ENCODE measurements around the gene NLRC5.
A peak's percentile ranks its signal among the peaks of the same experiment; 100 is the strongest.
"Not testable (repeated sequence)": the region's sequence is repeated elsewhere in the genome, so short reads cannot be mapped to it uniquely, and the experiment has no call there.

Gene NLRC5

DNA sequence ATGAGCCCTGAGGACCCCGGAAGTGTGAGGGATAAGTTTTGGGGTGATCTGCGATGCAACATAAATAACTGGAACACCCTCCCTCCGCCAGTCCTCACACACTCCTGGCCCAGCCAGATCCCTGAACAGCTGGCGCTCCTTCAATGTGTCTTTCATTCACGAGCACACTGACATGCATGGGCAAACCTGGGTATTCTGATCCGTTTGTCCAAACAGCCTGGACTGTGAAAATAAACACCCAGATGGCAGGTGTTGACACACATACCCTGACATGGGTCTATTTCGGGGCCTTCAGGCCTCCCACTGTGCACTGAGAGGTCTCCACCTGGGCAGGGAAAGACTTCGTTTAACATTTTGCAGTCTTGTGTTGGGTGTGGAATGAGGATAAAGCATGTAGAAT is 100.0 kb downstream of the NLRC5 start:
- DNase-seq: no peak
- intact Hi-C loops (cut with DNase I): no loop called here

DNA sequence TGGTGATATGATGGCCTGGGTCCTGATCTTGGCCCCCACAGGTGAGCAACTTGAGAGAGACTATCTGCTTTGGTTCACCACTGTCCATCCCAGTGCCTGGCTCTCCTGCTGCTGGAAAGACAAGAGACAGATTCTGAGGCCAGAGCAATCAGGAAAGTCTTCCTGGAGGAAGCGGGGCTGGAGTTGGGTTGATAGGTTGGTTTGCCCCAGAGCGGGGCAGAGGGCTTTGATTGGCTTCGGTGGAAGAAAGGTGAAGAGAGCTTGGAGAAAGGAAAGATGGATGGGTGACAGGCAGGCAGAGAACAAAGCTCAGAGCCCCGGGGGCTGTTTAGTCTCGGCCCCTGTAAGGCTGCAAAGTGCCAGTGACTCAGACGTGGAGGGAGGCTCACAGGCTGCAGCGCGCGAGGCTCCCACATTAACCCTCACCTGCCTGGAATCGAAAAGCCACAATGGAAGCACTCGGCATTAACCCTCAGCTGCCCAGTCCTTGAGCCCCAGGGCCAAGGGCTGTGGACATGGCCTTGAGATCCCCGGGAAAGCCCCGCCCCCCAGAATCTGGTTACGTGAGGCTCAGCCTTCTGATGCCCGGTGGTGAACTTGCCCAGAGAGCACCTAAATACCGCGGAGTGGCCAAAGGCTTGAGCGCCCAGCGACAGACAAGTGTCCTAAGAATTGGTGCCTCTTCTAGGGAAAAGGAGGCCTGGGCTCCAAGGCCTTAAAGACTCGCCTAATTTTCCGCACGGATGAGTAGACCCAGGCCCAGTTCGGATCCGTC is 102.0 kb downstream of the NLRC5 start:
- peak in 2 of 10 donors; percentile 35 to 89 for DNase-seq
- intact Hi-C loops (cut with DNase I): loop anchor here (5.0 kb wide), 2 partner anchors 96 to 326 kb away; partner anchors contain the start of genes PSME3IP1 and RSPRY1

DNA sequence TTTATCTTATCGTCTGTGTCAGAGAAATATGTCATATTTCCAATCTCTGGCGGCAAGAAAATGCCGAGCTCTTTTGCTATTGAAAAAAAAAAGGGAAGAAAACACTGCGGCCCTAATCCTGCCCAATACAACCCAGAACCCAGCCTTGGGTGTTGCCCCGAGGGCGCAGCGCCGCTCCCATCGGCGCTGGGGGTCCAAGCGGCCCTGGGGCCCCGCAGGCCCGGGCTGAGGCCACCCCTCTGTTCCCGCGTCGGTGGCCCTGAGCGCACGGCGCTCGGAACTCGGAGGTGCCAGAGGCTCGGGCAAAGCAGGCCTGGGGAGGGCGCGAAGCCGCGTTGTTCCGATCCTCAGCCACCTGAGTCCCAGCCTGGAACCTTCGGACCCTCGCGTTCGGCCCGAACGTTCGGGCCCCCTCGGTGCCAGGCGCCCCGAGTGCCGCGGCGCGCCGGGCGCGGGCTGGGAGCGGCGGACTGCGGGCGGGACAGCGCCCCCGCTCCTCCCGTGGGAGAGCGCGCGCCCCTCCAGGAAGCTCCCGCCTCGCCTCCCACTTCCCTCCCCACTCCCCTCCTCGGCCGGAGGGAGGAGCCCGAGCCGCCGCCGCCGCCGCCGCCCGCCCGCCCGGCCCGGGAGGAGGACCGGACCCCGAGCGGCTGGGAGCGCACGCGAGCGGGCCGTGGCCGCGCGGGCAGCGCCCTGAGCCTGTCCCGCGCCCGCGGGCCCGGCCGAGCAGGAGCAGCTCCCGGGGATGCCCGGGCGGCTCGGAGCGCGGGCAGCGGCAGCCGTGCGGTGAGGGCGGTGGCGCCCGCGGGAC is 102.8 kb downstream of the NLRC5 start, which contains the start of gene CPNE2:
TSS of gene CPNE2 (plus strand) at position 609 of the 811 bp plus-strand sequence. CDS start 18,160 bp downstream, outside the sequence.
- intact Hi-C loops (cut with DNase I): loop anchor here (2.0 to 5.0 kb wide), 3 partner anchors 23 to 325 kb away; partner anchors contain the start of genes PSME3IP1 and RSPRY1
- DNase-seq: peak; percentile 55 to 96 (median 68)

DNA sequence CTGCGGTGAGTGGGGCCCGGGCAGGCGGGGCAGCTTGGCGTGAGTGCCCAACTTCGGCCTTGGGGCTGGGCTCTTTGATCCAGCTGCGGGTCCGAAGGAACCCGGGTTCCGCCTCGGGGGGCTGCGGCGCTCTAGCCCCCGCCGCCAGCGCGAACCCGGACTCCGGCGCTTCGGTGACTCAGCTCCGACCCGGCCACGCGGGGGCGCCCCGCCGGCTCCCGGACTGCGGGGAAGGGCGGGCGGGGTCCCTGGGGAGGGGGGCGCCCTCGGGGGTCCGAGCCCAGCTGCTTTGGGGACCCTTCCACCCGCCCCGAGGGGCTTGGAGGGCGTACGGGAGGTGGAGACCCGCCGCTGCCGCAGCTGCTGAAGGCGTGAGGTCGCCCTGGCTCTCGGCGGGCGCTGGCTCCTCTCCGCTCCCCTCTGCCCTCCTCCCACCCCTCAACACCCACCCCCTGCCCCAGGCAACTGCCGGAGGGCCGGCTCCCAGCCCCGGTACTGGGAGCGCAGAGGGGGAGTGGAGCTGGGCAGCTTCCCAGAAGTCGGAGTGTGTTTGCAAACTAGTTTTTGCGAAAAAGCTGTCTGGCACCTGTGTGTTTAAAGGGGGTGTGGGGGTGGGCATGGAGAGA is 103.5 kb downstream of the NLRC5 start:
- intact Hi-C loops (cut with DNase I): loop anchor here (2.0 to 5.0 kb wide), 3 partner anchors 22 to 324 kb away; partner anchors contain the start of genes PSME3IP1 and RSPRY1
- peak in 5 of 10 donors; percentile 28 to 93 (median 73) for DNase-seq

DNA sequence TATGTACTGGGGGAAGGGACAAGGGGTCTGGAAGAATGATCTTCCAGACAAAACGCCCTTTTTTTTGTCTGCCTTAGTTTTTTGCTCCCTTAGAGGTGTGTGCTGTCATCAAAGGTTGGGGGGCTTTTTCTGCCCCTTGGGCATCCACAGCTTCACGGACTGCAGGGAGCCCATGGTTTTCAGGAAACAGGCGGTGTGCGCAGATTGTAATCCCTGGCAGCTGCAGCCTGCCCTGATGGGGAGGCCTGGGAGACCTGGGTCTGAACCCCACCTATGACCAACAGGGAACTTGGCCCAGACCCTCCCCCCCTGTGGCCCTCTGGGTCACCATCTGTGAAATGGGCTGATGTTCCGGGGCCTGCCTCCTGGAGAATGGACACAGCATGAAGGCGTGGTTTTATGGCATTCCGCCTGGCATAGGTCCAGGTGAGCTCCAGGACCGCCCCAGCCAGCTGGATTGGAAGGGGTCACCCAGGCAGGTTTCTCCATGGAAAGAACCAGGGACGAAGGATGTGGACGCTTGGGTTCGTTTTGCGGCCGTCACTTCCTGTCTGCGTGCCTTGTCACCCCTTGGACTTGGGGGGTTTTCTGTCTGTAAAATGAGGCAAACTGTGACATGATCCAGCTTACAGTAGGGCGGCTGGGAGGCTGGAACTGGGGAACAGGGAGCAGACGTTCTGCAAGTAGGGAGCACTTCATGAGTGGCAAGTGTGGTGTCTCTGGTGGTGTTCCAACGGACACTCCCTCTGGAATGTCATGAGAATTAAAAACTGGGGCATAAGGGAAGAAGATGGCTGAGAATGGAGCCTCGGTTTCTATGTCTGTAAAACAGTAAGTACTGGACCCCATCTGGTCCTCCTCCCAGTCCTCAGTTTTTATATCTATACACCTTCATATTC is 104.6 kb downstream of the NLRC5 start:
- intact Hi-C loops (cut with DNase I): loop anchor here (2.0 to 5.0 kb wide), 3 partner anchors 21 to 323 kb away; partner anchors contain the start of genes PSME3IP1 and RSPRY1
- DNase-seq: no peak

DNA sequence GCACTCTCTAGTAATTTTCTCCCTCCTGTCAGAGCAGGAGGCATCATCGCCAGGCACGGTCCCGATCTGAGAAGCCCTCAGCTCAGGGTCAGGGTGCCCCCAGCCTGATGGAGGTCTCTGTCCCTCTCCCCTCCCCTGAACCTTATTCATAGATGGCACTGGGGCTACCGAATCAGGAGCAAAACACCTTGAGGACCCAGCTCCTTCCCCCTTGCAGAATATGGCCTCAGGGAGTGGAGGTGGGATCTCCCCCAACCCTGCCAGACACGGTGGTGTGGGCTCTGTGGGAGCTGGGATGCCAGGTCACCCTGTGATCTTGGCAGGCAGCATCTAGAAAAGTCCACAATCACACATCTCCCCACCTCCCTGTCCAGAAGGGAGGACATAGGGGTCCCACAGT is 105.6 kb downstream of the NLRC5 start:
- DNase-seq: no peak
- intact Hi-C loops (cut with DNase I): loop anchor here (5.0 kb wide), 2 partner anchors 92 to 322 kb away; partner anchors contain the start of genes PSME3IP1 and RSPRY1

DNA sequence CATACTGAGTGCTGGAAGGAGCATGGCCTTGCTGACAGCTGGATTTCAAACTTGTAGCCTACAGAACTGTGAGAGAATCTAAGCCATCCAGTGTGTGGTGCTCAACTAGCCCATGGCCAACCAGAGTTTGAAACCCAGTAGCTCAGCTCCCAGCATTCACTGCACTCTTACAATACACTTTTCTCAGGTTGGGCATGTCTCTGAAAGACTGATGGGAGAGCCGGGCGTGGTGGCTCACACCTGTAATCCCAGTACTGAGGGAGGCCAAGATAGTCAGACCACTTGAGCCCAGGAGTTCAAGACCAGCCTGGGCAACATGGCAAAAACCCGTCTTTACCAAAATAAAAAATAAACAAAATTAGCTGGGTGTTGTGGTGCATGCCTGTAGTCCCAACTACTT is 106.8 kb downstream of the NLRC5 start:
- peak in 1 of 10 donors; percentile 26 for DNase-seq
- intact Hi-C loops (cut with DNase I): no loop called here

DNA sequence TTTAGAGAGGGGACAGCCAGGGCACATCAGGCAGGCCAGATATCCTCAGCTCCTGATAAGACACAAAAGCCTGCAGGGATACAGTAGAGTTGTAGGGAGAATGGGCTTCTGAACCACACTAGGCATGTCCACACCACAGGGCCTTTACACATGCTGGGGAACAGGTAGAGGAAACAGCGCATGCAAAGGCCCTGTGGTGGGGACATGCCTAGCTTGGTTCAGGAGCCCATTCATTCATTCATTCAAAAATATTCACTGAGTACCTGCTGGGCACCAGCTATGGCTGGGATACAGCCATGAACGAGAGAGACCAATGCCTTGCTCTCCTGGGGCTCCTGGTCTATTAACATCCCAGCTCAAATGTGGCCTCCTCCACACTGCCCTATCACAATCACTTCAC is 107.4 kb downstream of the NLRC5 start:
- intact Hi-C loops (cut with DNase I): no loop called here
- no peak for DNase-seq

DNA sequence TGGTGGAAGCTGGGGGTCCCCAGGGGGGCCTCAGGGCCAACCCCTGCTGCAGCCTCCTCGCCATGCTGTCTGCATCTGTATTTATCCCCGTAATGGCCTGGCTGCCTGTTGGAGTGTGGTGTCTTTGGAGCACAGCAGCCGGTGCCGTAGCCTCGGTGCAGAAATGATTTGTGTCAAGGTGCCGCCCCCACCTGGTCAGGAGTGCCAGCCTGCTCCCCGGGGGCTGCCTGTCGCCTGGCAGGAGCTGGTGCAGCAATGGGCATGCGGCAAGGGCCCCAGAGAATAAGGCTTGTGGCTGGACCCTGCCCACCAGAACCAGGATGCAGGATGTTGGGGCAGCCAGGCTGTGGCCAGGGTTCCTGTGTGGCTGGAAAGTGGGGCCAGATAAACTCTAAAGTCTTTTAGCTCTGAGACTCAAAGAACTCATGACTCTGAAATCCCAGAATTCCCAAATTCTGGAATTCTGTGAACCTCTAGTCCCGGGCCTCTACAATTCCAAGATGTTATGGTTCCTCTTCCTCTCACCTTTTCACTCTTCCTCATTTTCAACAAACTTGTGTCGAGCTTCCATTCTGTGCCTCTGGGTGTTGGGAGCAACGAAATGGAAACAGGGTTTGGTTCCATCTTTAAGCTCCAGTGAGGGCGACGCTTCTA is 109.0 kb downstream of the NLRC5 start:
- no peak for DNase-seq
- intact Hi-C loops (cut with DNase I): no loop called here

DNA sequence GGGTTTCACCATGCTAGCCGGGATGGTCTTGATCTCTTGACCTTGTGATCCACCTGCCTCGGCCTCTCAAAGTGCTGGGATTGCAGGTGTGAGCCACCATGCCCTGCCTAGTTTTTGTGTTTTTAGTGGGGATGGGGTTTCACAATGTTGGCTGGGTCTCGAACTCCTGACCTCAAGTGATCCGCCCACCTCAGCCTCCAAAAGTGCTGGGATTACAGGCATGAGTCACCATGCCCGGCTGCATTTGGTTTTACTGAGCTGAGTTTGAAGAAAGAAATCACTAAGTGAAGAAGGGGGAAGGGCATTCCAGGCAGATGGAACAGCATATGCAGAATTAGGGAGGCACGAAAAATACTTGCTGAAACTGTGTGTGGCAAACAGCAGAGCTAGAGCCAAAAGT is 110.6 kb downstream of the NLRC5 start:
- intact Hi-C loops (cut with DNase I): not testable (repeated sequence)

DNA sequence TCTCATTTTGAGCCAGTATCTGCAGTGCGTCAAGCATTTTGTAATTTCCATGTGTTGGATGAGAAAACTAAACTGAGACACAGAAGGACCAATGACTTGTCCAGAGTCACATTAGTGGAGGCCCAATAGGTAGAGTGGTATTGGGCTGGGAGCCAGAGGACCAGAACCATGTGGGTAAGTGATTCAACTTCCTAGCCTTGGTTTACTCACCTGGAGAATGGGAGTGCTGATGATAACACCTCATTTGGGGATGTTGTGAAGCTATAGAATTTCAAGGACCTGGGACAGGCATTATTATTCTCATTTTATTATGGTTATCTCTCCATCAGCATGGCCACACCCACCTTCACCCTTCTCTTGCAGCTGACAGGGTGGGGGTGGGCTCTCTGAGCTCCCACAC is 111.1 kb downstream of the NLRC5 start:
- intact Hi-C loops (cut with DNase I): no loop called here
- no peak for DNase-seq

More for the DNA sequence above, 110.6 kb downstream of the NLRC5 start:
- not testable (repeated sequence) for DNase-seq

DNA sequence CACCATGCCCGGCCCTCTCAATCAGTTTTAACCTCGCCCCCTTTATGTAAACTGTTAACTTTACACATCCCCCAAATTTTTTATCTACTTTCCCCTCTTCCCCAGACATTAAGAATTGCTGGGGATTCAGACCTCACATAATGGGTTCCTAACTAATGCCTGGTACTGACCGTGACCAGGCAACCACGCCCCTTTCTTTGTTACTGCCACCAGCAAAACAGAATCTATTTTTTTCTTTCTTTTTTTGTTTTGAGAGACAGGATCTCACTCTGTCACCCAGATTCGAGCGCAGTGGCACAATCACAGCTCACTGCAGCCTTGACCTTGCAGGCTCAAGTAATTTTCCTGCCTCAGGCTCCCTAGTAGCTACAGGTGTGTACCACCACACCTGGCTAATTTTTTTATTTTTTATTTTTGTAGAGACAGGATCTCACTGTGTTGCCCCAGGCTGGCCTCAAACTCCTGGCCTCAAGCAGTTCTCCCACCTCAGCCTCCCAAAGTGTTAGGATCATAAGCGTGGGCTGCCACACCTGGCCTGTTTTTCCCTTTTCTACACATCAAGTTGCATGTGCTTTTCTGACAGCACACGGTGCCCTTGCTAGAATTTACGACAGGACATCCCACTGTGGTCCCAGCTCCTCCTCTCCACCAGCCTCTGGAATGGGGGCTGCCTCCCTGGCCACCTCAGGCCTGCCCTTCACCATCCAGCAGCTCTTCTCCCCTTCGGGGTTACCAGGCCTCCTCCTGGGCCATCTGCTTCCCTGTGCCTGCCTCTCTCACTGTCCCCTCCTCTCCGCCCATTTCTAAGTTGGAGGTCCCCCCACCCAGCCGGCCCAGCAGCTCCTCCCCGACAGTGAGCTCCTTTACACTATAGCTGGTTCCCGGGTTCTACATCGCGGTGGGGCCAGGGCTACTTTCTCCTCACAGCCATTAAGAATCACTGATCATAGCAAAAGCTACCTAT is 113.8 kb downstream of the NLRC5 start:
- intact Hi-C loops (cut with DNase I): no loop called here

DNA sequence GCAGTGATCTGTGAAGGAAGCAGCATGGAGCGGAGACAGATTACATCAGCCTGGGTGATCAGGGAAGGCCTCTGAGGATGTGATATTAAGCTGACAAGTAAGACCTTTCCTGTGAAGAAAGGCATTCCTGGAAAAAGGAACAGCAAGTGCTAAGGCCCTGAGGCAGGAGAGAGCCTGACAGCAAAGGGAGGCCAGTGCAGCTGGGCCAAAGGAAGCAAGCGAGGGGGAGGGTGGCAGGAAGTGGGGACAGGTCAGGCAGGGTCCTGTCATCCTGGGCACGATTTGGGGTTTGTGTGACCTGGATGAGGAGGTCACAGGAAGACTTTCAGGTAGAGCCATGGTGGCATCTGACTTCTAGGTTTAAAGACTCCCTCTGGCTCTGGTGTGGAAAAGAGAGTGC is 115.3 kb downstream of the NLRC5 start:
- intact Hi-C loops (cut with DNase I): no loop called here
- peak in 1 of 10 donors; percentile 16 for DNase-seq

More for the DNA sequence above, 113.8 kb downstream of the NLRC5 start:
- DNase-seq: peak in 1 of 10 donors; percentile 47

DNA sequence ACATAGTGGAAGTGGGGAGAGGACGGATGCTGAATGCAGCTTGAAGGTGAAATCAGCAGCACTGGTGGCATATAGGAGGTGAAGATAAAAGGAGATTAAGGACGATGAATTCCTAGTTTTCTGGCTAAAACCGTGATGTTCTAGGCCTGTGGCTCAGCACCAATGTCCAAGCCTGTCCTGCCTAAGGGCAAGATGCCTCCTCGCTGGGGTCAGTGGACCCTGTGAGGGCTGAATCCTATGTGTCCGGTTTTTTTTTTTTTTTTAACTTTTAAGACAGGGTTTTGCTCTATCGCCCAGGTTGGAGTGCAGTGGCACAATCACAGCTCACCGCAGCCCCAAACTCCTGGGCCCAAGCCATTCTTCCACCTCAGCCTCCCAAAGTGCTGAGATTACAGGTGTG is 115.8 kb downstream of the NLRC5 start:
- intact Hi-C loops (cut with DNase I): no loop called here
- DNase-seq: no peak

DNA sequence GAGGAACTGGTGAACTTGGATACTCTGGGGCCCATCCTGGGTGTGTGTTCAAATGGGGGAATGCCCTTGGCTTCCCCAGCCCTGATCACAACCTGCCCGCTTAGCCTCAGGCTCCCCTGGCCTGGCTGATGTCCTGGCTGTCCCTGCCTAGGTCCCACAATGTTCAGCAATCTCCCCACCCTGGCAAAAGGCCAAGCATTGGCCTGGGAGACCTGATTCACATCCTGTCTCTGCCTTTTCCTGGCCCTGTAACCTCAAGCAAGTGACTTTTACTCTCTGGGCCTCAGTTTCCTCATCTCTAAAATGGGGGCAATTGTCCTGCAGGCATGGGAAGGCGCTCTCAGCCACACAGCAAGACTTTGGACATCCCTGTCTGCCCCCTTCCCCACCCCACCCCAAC is 117.4 kb downstream of the NLRC5 start:
- DNase-seq: peak in 1 of 10 donors; percentile 35
- intact Hi-C loops (cut with DNase I): no loop called here

DNA sequence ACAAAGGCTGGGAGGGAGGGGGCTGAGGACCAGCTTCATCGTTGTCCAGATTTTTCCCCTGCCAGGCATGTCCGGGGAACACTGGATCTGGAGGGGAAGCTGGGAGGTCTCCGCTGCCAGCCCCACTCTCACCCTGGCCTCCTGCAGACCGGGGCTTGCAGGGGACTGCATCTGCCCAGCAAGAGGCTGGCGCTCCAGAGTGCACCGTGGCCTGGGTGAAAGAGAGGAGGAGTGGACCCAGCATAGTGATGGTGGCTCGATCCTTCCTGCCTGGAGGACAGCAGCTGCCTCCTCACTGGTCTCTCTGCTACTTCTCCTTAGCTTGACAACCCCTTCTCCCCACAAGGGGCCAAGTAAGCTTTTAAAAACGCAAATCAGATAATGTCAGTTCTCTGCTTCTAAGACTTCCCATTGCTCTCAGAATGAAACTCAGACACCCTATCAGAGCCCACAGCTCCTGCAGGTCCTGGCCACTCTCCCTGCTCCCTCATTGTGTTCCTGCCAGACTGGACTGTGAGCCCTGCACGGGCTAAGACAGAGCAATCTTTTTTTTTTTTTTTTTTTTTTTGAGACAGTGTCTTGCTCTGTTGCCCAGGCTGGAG is 118.1 kb downstream of the NLRC5 start:
- intact Hi-C loops (cut with DNase I): no loop called here

DNA sequence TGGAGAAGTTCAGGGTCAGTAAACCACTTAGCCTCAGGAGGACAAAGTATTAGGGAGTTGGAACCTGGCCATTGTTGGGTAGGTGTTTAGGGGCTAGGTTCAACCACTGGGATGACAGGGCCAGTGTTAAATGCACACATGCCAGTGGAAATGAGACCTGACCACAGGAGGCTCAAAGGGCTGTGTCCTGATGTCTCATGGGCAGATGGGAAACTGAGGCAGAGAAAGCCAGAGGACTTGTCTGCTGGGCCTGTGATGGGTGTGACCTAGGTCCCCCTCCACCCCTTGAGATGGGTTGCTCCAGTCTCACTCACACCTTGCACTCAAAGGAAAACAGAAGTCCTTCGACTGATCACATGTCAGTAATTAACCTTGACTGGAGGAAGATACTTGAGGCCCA is 119.1 kb downstream of the NLRC5 start:
- intact Hi-C loops (cut with DNase I): no loop called here
- no peak for DNase-seq

More for the DNA sequence above, 118.1 kb downstream of the NLRC5 start:
- peak in 1 of 10 donors; percentile 42 for DNase-seq
